Stimulated activated CD8-positive, alpha-beta memory T cell treated with anti-CD3 and anti-CD28 coated beads, Interleukin-15, amount 100 ng/mL, for 1 hour (primary cell): ENCODE data around the gene TMEM114.

ENCODE experiments used
- DNase-seq: peaks from one replicate; pipeline ENCODE4 v3.0.0-alpha.2; 2020; ENCODE audit warnings: low read depth

The TMEM114 gene

DNA sequence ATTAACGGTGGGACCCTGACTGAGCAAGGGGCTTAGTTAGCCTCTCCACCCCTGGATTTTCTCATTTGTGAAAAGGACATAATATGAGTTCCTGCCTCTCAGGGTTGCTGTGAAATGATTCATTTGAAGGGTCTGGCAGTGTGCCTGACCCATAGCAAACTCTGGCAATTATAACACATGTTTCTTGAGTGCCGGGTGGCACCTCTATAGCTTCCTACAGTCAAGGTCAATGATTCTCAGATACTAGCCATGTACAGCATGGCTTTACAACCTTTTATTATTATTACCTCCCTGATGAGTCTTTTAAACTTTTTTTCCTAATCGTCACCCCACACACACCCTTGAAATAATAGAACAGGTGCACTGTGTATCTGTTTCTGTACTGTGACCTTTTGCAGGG, 42.1 kb downstream of the TMEM114 start:
- DNase-seq = no peak

DNA sequence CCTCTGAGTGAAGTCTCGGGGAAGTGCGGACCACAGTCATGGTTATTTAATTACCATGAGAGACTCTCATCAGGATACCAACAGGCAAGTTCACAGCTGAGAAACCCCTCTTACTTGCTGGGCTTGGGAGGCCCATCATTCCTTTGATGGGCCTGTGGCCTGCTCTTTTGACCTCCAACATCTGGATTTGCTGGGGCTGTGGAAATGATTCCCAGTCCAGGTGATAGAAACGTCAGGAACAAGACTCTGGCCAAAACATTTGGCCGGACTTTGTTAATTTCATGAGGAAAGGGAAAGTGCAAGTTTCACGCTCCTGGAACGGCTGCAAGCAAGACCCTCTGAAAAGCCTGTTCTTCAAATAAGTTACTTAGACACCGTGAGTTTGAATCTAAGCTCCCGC, 42.5 kb downstream of the TMEM114 start:
- DNase-seq = no peak

DNA sequence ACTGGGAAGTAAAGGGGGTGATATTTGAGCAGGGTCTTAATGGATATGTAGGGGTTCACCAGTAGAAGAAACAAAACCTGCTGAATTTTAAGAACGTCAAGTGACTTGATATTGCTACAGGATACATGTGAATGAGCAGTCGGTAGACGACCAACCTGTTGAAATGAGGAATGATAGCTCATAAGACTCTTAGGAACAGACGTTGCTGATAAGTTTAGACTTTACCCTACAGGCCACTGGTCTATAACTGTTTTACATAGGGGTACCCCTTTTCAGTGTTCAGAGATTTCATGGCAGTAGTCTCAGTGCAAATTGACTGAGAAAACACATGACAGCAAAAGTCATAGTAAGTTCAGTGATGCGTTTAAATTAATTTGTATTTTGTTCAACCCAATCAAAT, 45.9 kb downstream of the TMEM114 start:
- no peak for DNase-seq

DNA sequence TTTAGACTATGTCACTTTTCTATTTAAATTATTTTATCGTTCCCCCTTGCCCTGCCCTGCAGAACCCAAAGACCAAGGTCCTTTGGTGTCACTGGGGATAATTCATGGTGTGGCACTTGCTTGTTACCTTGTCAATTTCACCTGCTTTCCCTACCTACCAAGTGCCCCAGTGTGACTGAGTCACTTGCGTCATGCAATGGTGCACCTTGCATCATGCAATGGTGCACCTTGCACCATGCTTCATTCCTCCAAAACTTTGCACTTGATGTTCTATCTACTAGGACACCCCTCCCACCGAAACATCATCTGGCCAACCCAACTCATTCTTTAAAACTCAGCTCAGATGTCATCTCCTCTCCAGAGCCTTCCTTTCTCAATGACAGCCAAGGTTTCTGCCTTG, 47.1 kb downstream of the TMEM114 start:
- no peak for DNase-seq

DNA sequence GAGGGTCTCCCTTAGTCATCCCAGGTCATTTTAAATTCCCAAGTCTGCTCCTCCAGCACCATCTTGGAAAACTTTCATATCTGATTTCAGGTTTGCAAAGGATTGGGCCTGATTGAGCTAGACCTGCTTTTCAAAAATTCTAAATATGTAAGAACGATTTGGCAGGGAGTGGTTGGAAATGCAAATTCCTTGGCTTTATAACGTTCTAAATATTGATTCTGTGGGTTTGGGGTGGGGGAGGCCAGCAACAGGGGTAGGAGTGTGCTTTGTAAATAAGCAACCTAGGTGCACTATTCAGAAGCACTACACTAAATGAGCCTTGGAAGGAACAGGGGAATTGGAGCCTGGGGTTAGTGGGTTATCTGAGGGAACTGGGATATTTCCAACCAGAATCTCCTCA, 47.9 kb downstream of the TMEM114 start:
- DNase-seq = no peak

DNA sequence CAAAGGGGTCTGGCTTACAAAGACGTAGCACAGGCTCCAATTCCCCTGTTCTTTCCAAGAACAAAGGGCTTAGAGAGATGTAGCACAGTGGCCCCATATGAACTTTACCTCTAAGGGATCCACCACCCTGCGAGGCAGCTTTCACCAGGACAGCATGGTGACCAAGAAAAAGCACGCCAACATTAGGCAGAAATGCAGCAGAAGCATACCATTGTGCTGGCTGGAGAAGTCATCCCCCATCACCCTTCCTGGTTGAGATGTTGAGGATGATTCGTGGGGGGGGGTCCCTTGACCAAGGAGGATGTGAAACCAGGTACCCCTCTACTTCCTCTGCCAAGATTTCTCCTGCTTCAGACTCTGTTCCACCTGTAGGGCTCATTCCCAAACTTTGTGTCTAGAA, 48.4 kb downstream of the TMEM114 start:
- no peak for DNase-seq

DNA sequence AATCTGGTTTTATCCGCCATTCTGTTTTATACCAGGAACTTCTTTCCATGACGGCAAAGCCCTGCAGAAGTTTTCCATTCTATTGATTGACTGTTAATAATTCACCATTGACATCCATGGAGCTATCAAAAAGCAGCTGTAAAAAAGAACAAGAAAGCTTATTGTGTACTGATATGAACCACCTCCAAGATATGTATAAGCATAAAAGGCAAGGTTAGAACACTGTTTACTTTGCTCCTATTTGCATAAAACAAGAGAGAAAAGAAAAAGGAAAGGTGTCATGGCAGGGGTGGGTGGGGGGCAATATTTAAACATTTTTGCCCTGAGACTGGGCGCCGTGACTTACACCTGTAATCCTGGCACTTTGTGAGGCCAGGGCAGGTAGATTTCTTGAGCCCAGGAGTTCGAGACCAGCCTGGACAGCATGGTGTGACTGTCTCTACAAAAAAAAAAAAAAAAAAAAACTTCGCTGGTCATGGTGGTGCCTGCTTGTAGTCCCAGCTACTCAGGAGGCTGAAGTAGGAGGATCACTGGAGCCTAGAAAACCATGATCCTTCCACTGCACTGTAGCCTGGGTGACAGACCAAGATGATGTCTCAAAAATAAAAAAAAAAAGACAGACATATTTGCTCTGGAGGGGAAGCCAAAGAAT, 52.5 kb downstream of the TMEM114 start:
- DNase-seq = no peak

DNA sequence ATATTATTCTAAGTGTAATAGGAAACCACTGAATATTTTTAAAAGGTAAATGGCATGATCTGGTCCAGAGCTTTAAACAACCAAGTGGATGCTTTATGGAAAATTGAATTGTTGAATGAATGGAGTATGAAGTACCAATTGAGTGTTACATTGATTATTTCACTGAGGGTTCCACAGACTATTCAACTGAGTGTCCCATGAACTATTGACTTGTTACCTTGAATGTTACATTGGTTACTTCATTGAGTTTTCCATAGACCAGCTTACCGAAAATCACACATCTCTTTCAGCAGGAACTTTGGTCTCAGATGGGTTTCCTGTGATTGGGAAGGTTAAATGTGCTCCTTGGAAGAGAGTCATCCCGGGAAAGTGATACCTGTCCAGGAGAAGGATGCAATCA, 56.8 kb downstream of the TMEM114 start:
- DNase-seq = no peak

DNA sequence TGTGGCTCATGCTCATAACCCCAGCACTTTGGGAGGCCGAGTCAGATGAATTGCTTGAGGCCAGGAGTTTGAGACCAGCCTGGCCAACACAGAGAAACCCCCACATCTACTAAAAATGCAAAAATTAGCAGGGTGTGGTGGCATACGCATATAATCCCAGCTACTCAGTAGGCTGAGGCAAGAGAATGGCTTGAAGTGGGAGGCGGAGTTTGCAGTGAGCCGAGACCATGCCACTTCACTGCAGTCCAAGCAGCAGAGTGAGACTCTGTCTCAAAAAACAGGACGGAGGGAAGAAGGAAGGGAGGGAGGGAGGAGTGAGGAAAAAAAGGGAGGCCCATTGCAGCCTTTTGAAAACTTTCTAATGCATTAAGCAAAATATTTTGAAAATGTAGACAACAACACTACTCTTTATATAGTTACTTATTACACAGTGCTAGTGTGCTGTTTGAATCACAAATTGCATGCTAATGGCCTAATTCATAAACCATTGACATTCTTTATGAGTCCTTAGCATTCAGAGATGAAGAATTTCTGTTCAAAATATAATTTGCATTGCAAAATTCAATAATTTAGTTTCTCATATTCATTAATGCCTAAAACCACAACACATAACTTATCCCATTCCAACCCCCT, 59.4 kb downstream of the TMEM114 start:
- DNase-seq = no peak

DNA sequence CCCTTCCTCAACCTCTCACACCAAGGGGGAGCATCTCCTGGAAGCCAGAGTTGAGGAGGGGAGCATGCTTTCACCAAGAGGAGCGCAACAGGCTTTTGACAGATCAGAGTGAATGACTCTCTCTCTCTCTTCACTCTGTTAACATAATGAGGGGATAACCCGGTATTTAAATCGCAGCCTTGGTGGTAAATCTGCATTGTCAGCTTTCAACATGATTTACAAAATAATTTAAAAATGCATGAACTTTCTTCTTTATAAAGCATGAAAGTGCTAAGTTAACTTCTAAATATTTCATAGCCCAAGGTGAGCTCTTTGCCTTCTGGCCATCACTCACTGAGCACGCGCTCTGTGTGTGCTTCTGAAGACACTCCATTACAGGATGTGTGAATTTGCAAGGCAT, 61.8 kb downstream of the TMEM114 start:
- no peak for DNase-seq

DNA sequence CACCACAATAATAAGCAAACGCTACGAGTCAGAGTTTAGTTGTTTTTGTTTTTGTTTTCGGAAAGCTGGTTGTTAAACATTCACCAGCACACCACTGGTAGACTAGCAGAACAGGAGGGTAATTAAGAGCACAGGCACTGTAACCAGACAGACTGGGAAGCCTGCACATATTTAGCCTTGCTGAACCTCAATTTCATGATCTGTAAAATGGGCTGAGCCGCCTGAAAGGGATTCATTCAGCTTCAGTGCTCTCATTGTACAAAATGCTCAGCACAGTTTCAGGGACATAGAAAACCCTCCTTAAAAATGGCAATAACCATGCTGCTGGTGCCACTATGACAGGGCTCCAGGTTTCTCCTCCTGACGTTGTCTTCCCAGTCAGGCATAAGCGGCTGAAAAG, 66.4 kb downstream of the TMEM114 start:
- no peak for DNase-seq

DNA sequence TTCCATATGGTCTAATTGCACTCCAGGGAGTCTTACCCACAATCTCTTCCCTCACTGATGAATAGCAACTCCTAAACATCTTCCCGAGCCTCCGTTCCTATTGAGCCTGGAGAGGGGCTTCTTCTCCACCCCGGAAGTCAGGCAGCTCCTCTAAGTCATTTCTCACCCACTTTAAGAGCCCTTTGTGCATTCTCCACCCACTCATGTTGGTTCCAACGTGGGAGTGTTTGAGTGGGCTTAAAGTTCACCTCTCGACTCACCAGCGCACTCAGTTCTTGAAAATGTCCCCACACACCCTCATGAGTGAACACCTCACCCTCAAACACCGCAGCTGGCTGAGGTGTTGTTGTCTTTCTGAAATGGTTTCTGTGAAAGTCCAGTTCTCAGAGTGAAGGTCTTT, 67.6 kb downstream of the TMEM114 start:
- DNase-seq = no peak

DNA sequence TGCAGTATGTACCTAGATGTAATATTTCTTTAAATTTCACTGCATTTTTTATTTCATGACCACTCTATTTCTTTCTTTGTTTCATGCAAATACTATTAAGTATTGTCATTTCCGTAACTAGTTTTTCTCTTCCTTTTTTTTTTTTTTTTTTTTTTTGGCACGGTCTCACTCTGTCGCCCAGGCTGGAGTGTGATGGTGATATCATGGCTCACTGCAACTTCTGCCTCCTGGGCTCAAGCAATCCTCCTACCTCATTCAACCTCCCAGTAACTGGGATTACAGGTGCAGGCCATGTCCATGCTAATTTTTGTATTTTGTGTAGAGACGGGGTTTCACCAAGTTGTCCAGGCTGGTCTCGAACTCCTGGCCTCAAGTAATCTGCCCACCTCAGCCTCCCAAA, 70.7 kb downstream of the TMEM114 start:
- no peak for DNase-seq
